Thyroid gland (tissue), 4 donors: Measurements from ENCODE around the gene MYBL2. TPM values are rescaled to one million over a fixed set of nuclear protein-coding genes. Genes with fewer than 3 reads are reported as not detected.
"Not testable (repeated sequence)": the region's sequence is repeated elsewhere in the genome, so short reads cannot be mapped to it uniquely, and the experiment has no call there.

Experiments
- DNase-seq, 2 donors: peaks; one replicate each; pipeline ENCODE4 v3.0.0-alpha.2; 2019
- H3K27ac ChIP-seq, 3 donors: fragments of 200-600 bp; sonication (generic); 1 replicate in 2 of 3; 2 replicates in 1 of 3; pipeline ENCODE4 v1.5.1; 2016 to 2019; ENCODE audit warnings: mild to moderate bottlenecking in 1 of 3, moderate library complexity in 1 of 3
- H3K27me3 ChIP-seq: fragments of 200-600 bp; sonication (generic); one replicate; pipeline ENCODE4 v1.5.1; 2019
- H3K36me3 ChIP-seq, 2 donors: fragments of 200-600 bp; sonication (generic); one replicate each; pipeline ENCODE4 v1.5.1; 2016 to 2019
- H3K4me1 ChIP-seq, 2 donors: fragments of 200-600 bp; sonication (generic); one replicate each; pipeline ENCODE4 v1.5.1; 2017 to 2019
- H3K4me3 ChIP-seq, 3 donors: fragments of 200-600 bp; sonication (generic); replicated peaks in 1 of 3; 1 replicate in 2 of 3; 2 replicates in 1 of 3; pipeline ENCODE4 v1.5.1; 2016; ENCODE audit warnings: mild to moderate bottlenecking in 1 of 3
- H3K9me3 ChIP-seq: fragments of 200-600 bp; sonication (generic); one replicate; pipeline ENCODE4 v1.5.1; 2017
- POLR2A ChIP-seq, 2 donors: fragments of 450-650 bp; IDR thresholded peaks; one replicate each; pipeline ENCODE4 v1.6.1; 2017; ENCODE audit warnings: antibody characterized with exemption in 2 of 2, mild to moderate bottlenecking in 2 of 2, moderate library complexity in 1 of 2
- WGBS, 2 donors: methylation state at CpG; one replicate each; pipeline ENCODE4 v1.1.5; 2017; 5-methylcytosine and 5-hydroxymethylcytosine counted together
- intact Hi-C: fragments of 100-400 bp; cut with DNase I; formaldehyde crosslinking; loops from one replicate; pipeline ENCODE4 v1.15.1; 2023
- total RNA-seq, 4 donors: library from RNA; depleted of rRNA; stranded (reverse); fragments of >200 nt; gene quantifications; one replicate each; pipeline ENCODE4 v1.2.3, GENCODE V29; 2016
- TF ChIP-seq, protein P1 (sequence below), 6 experiments: fragments of 200-600 bp in 3 of 6; fragments of 450-650 bp in 3 of 6; sonication (generic) in 3 of 6; IDR thresholded peaks; one replicate each; pipeline ENCODE4 v1.5.1; 2016 to 2019; ENCODE audit warnings: antibody characterized with exemption in 6 of 6, mild to moderate bottlenecking in 2 of 6, inconsistent platforms in 1 of 6, moderate library complexity in 1 of 6

Gene MYBL2
- under 1 TPM in 3 of 4 donors, not detected in 1; 0.22 to 0.54 (median 0.46) TPM for total RNA-seq

DNA sequence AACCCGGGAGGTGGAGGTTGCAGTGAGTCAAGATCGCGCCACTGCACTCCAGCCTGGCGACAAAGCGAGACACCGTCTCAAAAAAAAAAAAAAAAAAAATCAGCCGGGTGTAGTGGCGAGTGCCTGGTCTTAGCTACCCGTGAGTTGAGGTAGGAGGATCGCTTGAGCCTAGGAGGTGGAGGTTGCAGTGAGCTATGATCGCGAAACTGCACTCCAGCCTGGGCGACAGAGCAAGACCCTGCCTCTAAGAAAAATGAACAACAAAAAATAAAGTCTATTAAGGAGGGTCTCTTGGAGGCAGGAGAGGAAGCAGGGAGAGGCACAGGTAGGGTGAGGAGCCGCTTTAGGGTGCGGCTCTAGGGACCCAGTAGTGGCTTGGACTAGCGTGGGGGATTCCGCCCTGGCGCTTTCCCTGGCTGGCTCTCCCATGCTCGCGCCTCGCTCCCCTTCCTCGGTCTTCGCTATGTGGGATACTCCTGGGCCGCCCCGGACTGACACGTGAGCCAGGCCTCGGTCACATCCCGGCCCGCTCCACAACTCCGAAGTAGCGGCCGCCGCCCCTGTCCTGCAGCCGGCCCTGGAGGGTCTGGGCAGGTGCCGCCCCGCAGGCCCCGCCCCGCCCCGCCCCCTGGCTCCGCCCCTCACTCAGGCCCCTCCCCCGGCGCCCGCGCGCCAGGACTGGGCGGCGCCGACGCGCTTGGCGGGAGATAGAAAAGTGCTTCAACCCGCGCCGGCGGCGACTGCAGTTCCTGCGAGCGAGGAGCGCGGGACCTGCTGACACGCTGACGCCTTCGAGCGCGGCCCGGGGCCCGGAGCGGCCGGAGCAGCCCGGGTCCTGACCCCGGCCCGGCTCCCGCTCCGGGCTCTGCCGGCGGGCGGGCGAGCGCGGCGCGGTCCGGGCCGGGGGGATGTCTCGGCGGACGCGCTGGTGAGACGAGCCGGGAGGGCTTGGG, at the start of gene MYBL2:
MYBL2 (plus strand) TSS at position 739 of the 953 bp plus-strand sequence; CDS start at position 909, 170 bp downstream.
- Histone ChIP-seq H3K27me3 (peaks cover 14% of the 10 kb centered on the region), H3K36me3 (no peaks in the 10 kb centered on the region), H3K4me3 (no peak within 1 kb of the TSS), H3K27ac (no peak within 1 kb of the TSS), H3K9me3 (no peaks in the 10 kb centered on the region), H3K4me1 (peaks cover 0 to 15% of the 10 kb centered on the region in 2 donors)
- TF ChIP-seq POLR2A (IDR thresholded peaks at IDR 0.05): no peak
- TF ChIP-seq, protein P1, sequence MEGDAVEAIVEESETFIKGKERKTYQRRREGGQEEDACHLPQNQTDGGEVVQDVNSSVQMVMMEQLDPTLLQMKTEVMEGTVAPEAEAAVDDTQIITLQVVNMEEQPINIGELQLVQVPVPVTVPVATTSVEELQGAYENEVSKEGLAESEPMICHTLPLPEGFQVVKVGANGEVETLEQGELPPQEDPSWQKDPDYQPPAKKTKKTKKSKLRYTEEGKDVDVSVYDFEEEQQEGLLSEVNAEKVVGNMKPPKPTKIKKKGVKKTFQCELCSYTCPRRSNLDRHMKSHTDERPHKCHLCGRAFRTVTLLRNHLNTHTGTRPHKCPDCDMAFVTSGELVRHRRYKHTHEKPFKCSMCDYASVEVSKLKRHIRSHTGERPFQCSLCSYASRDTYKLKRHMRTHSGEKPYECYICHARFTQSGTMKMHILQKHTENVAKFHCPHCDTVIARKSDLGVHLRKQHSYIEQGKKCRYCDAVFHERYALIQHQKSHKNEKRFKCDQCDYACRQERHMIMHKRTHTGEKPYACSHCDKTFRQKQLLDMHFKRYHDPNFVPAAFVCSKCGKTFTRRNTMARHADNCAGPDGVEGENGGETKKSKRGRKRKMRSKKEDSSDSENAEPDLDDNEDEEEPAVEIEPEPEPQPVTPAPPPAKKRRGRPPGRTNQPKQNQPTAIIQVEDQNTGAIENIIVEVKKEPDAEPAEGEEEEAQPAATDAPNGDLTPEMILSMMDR (IDR thresholded peaks at IDR 0.05): no peak
- intact Hi-C loops: no loop called here
- DNase-seq: peak; percentile 53 to 56
- WGBS, 2 donors: 23 to 39% methylated on average over 24 to 51 of the region's 90 CpGs

DNA sequence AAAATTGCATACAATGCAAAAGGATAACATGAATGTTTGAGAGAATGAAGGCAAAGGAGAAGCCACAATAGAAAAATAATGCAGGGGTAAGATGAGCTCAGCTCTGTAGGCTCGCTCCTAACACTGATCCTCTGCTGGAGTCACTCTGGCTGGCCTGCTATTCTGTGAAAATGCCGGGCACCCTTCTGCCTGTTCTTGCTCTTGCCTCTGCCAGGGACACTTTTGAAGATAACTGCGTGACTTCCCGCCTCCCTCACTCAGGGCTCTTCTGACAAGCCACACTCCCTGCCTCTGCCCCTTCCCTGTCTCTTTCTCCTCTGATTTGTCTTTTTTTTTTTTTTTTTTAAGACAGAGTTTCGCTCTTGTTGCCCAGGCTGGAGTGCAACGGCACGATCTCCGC, 35.3 kb upstream of the MYBL2 start:
- intact Hi-C loops: no loop called here
- TF ChIP-seq, protein P1 (IDR thresholded peaks at IDR 0.05): no peak
- TF ChIP-seq POLR2A (IDR thresholded peaks at IDR 0.05): no peak
- 92 to 96% methylated on average over 8 of the region's 8 CpGs for WGBS, 2 donors

DNA sequence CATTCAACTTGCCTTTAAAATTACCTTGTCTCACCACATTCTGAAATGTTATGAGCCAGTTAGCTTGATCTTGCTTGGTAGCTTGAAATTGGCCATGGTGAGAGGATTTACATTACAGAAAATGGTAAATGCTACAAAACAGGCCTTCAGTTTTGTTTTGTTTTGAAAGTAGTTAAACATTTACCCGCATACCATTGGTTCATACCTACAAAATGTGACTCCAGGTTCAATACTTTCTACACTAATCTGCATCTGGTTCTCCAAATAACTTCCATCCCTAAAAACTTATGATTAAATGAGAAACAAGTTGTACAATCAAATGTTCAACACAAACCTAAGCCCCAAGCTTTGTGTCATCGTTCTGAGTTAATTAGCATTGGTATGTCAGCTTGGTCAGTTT, 30.5 kb upstream of the MYBL2 start:
- H3K27me3 ChIP-seq: no peaks in the 10 kb centered on the region
- TF ChIP-seq, protein P1 (IDR thresholded peaks at IDR 0.05): no peak
- TF ChIP-seq POLR2A (IDR thresholded peaks at IDR 0.05): no peak
- no peaks in the 10 kb centered on the region for H3K4me1 ChIP-seq
- 94 to 95% methylated on average over 2 of the region's 2 CpGs for WGBS, 2 donors
- H3K27ac ChIP-seq: no peak overlapping the region
- DNase-seq: no peak
- intact Hi-C loops: no loop called here
- H3K4me3 ChIP-seq: no peak overlapping the region
- H3K9me3 ChIP-seq: no peaks in the 10 kb centered on the region
- H3K36me3 ChIP-seq: peaks cover 46 to 47% of the 10 kb centered on the region in 2 donors

More for the DNA sequence above, 35.3 kb upstream of the MYBL2 start:
- Histone ChIP-seq H3K4me3 (no peak overlapping the region), H3K4me1 (no peaks in the 10 kb centered on the region), H3K36me3 (peaks cover 17 to 19% of the 10 kb centered on the region in 2 donors), H3K27ac (no peak overlapping the region), H3K9me3 (no peaks in the 10 kb centered on the region), H3K27me3 (no peaks in the 10 kb centered on the region)
- DNase-seq: no peak

DNA sequence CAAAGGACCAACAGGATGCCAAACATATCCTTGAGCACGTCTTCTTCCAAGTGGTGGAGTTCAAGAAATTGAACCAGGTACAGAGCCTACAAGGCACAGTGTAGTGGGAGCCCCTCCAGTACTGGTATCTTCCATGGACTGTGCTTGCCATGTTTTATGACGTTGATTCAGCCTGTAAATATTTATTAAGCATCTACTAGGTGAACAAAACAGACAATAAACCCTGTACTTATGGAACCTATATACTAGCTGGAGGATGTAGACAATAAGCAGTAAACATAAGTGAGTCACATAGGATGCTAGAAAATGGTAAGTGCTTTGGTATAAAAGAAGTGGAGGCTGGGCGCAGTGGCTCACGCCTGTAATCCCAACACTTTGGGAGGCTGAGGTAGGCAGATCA, 24.4 kb upstream of the MYBL2 start:
- Histone ChIP-seq H3K9me3 (no peaks in the 10 kb centered on the region), H3K36me3 (peaks cover 30 to 49% of the 10 kb centered on the region in 2 donors), H3K4me3 (no peak overlapping the region), H3K27me3 (no peaks in the 10 kb centered on the region), H3K4me1 (no peaks in the 10 kb centered on the region), H3K27ac (no peak overlapping the region)
- WGBS, 2 donors: 98 to 100% methylated on average over 4 of the region's 4 CpGs
- TF ChIP-seq, protein P1 (IDR thresholded peaks at IDR 0.05): no peak
- TF ChIP-seq POLR2A (IDR thresholded peaks at IDR 0.05): no peak
- no peak for DNase-seq
- intact Hi-C loops: no loop called here

DNA sequence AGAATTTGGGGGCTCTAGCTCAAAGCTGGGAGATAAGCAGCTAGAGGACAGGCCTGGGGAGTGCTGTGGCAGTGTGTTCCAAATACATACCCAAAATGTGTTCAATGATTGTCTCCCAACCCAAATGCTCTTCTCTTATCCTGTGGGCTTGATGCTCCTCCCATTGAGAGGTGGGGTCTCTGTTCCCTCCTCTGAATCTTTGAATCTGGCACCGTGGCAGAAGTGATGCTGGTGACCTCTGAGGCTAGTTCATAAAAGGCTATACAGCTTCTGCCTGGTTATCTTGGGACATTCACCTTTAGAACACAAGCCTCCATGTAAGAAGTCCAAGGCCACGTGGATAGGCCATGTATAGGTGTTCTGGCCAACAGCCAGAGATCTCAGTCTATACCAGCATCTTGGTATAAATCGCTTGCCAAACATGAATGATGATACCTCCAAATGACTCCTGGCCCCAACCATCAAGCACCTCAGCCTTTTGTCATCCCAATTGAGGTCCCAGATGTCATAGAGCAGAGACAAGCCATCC, 15.9 kb upstream of the MYBL2 start:
- TF ChIP-seq POLR2A (IDR thresholded peaks at IDR 0.05): no peak
- TF ChIP-seq, protein P1 (IDR thresholded peaks at IDR 0.05): no peak
- whole genome bisulfite sequencing, 2 donors: 69 to 80% methylated on average over 3 of the region's 3 CpGs
- H3K27me3 ChIP-seq: no peaks in the 10 kb centered on the region
- H3K9me3 ChIP-seq: no peaks in the 10 kb centered on the region
- H3K4me1 ChIP-seq: no peaks in the 10 kb centered on the region
- H3K27ac ChIP-seq: no peak overlapping the region
- no peak for DNase-seq
- peaks cover 0 to 14% of the 10 kb centered on the region in 2 donors for H3K36me3 ChIP-seq
- intact Hi-C loops: no loop called here
- no peak overlapping the region for H3K4me3 ChIP-seq

DNA sequence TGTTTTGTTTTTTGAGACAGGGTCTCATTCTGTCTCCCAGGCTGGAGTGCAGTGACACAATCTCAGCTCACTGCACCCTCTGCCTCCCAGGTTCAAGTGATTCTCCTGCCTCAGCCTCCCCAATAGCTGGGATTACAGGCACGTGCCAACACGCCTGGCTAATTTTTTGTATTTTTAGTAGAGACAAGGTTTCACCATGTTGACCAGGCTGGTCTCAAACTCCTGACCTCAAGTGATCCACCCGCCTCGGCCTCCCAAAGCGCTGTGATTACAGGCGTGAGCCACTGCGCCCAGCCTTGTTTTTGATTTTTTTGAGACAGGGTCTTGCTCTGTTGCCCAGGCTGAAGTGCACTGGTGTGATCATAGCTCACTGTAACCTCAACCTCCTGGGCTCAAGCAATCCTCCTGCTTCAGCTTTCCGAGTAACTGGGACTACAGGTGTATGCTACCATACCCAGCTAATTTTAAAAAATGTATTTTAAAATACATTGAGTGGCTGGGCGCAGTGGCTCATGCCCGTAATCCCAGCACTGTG, 15.2 kb upstream of the MYBL2 start:
- intact Hi-C loops, H3K27me3 ChIP-seq, H3K4me1 ChIP-seq, H3K27ac ChIP-seq, H3K36me3 ChIP-seq, DNase-seq, H3K9me3 ChIP-seq, H3K4me3 ChIP-seq: not testable (repeated sequence)
- WGBS, 2 donors: 92 to 95% methylated on average over 10 of the region's 10 CpGs
